ENCODE measurements around the gene BCR. TPM values are rescaled to one million over a fixed set of nuclear protein-coding genes. Genes with fewer than 3 reads are reported as not detected.
"Not testable (repeated sequence)": the region's sequence is repeated elsewhere in the genome, so short reads cannot be mapped to it uniquely, and the experiment has no call there.

The BCR gene
- total RNA-seq, 1 donor, result 28.6 TPM

DNA sequence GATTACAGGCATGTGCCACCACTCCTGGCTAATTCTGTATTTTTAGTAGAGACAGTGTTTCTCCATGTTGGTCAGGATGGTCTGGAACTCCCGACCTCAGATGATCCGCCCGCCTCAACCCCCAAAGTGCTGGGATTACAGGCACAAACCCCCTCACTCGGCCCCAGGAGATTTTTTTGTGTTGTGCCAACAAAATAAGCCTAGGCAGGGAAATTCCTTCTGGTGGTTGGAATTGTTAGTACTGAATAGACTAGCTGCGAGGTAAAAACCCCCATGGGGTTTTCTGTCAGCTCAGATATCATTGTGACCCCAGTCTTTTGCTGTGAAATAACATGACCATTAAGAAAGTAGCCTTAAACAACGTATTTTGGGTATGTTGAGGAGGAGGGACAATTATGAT, 144.9 kb downstream of the BCR start:
- no peak overlapping the region for H2AFZ ChIP-seq (ENCODE audit: low read length)
- H3K4me3 ChIP-seq (ENCODE audit: insufficient read depth, low read length), result no peak overlapping the region
- H3K9me3 ChIP-seq (ENCODE audit: low read depth, low read length), result no peaks in the 10 kb centered on the region
- no peak overlapping the region for H3K4me2 ChIP-seq (ENCODE audit: insufficient read depth, low read length)
- H3K4me1 ChIP-seq (ENCODE audit: insufficient read depth, low read length), result no peaks in the 10 kb centered on the region
- no peaks in the 10 kb centered on the region for H3K79me2 ChIP-seq (ENCODE audit: insufficient read depth, low read length)
- peaks cover 5% of the 10 kb centered on the region for H3K27me3 ChIP-seq (ENCODE audit: insufficient read depth, low read length)
- no peak for DNase-seq (ENCODE audit: insufficient read length, low spot score, missing footprints)
- H3K36me3 ChIP-seq (ENCODE audit: insufficient read depth, low read length), result no peaks in the 10 kb centered on the region
- no peak overlapping the region for H3K27ac ChIP-seq (ENCODE audit: low read depth, low read length)
- TF ChIP-seq, protein P1, sequence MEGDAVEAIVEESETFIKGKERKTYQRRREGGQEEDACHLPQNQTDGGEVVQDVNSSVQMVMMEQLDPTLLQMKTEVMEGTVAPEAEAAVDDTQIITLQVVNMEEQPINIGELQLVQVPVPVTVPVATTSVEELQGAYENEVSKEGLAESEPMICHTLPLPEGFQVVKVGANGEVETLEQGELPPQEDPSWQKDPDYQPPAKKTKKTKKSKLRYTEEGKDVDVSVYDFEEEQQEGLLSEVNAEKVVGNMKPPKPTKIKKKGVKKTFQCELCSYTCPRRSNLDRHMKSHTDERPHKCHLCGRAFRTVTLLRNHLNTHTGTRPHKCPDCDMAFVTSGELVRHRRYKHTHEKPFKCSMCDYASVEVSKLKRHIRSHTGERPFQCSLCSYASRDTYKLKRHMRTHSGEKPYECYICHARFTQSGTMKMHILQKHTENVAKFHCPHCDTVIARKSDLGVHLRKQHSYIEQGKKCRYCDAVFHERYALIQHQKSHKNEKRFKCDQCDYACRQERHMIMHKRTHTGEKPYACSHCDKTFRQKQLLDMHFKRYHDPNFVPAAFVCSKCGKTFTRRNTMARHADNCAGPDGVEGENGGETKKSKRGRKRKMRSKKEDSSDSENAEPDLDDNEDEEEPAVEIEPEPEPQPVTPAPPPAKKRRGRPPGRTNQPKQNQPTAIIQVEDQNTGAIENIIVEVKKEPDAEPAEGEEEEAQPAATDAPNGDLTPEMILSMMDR (IDR thresholded peaks at IDR 0.05; ENCODE audit: extremely low read depth, low read depth, low read length), result no peak
- no peaks in the 10 kb centered on the region for H4K20me1 ChIP-seq (ENCODE audit: insufficient read depth, low read length)

DNA sequence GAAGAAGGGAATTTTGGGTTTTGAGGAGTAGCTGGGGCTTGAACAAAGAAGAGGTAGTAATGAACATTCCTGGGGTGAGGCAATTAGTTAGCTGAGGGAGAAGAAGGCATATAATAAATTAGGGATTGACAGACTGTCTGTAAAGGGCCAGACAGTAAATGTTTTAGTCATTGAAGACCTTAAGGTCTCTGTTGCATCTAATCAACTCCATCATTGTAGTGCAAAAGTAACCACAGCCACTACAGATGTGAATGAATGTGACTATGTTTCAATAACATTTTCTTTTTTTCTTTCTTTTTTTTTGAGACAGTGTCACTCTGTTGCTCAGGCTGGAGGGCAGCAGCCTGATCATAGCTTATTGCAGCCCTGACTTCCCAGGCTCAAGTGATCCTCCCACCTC, 153.5 kb downstream of the BCR start:
- not testable (repeated sequence) for DNase-seq (ENCODE audit: insufficient read length, low spot score, missing footprints); H4K20me1 ChIP-seq (ENCODE audit: insufficient read depth, low read length); H3K4me2 ChIP-seq (ENCODE audit: insufficient read depth, low read length); H3K4me1 ChIP-seq (ENCODE audit: insufficient read depth, low read length); H3K27me3 ChIP-seq (ENCODE audit: insufficient read depth, low read length); H3K79me2 ChIP-seq (ENCODE audit: insufficient read depth, low read length); H3K36me3 ChIP-seq (ENCODE audit: insufficient read depth, low read length); H3K27ac ChIP-seq (ENCODE audit: low read depth, low read length); H3K9me3 ChIP-seq (ENCODE audit: low read depth, low read length); H2AFZ ChIP-seq (ENCODE audit: low read length); H3K4me3 ChIP-seq (ENCODE audit: insufficient read depth, low read length)

DNA sequence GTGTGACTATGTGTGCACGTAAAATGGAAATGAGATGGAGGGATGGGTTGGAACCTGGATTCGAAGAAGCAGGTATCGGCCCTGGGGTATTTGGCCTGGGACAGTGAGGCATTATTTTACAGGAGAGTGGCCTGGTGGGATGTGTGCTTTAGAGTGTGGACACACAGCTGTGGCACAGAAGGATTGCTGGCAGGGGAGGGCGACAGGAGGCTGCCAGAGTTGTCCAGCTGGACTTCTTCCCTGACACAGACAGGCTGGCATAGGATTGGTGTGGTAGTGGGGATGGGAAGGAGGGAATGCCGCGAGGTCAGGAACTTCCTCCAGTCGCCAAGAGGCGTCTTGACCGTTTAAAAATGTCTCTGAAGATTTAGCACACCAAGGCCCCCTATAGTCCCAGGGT, 157.4 kb downstream of the BCR start:
- H3K4me2 ChIP-seq (ENCODE audit: insufficient read depth, low read length); DNase-seq (ENCODE audit: insufficient read length, low spot score, missing footprints); H3K27ac ChIP-seq (ENCODE audit: low read depth, low read length); H3K36me3 ChIP-seq (ENCODE audit: insufficient read depth, low read length); H3K4me3 ChIP-seq (ENCODE audit: insufficient read depth, low read length); H4K20me1 ChIP-seq (ENCODE audit: insufficient read depth, low read length); H3K4me1 ChIP-seq (ENCODE audit: insufficient read depth, low read length); H3K9me3 ChIP-seq (ENCODE audit: low read depth, low read length); H2AFZ ChIP-seq (ENCODE audit: low read length); H3K79me2 ChIP-seq (ENCODE audit: insufficient read depth, low read length); H3K27me3 ChIP-seq (ENCODE audit: insufficient read depth, low read length): not testable (repeated sequence)

DNA sequence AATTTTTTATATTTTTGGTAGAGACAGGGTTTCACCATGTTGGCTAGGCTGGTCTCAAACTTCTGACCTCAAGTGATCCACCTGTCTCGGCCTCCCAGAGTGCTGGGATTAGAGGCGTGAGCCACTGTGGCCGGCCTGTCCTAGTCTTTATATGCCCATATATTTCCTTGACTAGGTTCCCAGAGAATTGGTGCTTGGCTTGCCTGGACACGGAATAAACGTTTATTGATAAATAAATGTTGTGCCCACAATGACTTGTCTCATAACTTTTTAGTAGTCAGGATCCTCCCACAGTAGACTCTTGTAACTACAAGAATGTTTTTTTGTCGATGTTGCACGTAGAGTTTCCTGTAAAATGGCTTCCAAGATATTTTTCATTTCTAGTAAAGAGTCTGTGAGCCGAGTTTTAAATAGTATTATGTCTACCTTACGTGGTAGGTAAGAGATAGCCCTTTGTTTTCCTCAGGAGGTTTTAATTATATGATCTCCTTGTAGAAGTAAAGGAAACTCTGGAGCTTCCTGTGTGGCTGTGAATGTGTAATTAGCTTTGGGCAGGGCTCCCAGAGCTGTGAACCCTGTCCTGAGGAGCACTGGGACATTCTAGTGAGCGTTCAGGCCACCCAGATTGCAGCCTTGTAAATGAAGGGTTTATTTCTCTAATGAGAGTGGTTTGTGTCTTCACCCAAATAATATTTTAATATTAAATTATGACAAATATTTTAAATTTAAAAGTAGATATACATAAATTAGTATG, 161.8 kb downstream of the BCR start:
- H3K4me2 ChIP-seq (ENCODE audit: insufficient read depth, low read length); H3K9me3 ChIP-seq (ENCODE audit: low read depth, low read length); H3K27ac ChIP-seq (ENCODE audit: low read depth, low read length); H3K79me2 ChIP-seq (ENCODE audit: insufficient read depth, low read length); DNase-seq (ENCODE audit: insufficient read length, low spot score, missing footprints); H3K36me3 ChIP-seq (ENCODE audit: insufficient read depth, low read length); H4K20me1 ChIP-seq (ENCODE audit: insufficient read depth, low read length); H2AFZ ChIP-seq (ENCODE audit: low read length); H3K27me3 ChIP-seq (ENCODE audit: insufficient read depth, low read length); H3K4me1 ChIP-seq (ENCODE audit: insufficient read depth, low read length); H3K4me3 ChIP-seq (ENCODE audit: insufficient read depth, low read length): not testable (repeated sequence)

DNA sequence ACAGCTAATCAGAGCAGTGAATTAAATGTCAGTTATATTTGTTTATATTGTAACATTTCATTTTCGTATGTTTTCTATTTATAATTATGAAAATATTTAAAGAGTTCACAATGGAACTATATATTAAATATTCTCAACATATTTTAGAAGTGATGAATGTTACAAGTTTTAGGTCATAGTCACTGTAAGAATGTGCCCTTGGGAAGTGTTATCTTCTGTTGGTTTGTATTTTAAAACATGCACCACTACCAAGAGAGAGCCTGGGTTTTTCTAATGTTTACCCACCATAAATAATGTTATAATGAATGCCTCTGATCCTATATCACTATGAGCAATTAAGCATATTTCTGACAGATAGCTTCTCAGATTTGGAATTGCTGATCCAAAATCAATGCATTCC, 171.0 kb downstream of the BCR start:
- TF ChIP-seq, protein P1 (IDR thresholded peaks at IDR 0.05; ENCODE audit: extremely low read depth, low read depth, low read length), result no peak
- Histone ChIP-seq H3K36me3 (ENCODE audit: insufficient read depth, low read length) (no peaks in the 10 kb centered on the region), H3K4me1 (ENCODE audit: insufficient read depth, low read length) (no peaks in the 10 kb centered on the region), H3K4me2 (ENCODE audit: insufficient read depth, low read length) (no peak overlapping the region), H4K20me1 (ENCODE audit: insufficient read depth, low read length) (no peaks in the 10 kb centered on the region), H3K79me2 (ENCODE audit: insufficient read depth, low read length) (no peaks in the 10 kb centered on the region), H3K27me3 (ENCODE audit: insufficient read depth, low read length) (peaks cover 15% of the 10 kb centered on the region), H3K27ac (ENCODE audit: low read depth, low read length) (no peak overlapping the region), H3K4me3 (ENCODE audit: insufficient read depth, low read length) (no peak overlapping the region), H3K9me3 (ENCODE audit: low read depth, low read length) (no peaks in the 10 kb centered on the region), H2AFZ (ENCODE audit: low read length) (no peak overlapping the region)
- DNase-seq (ENCODE audit: insufficient read length, low spot score, missing footprints), result no peak

Data from osteoblast (primary cell).